GM21390 (cell line): ENCODE data around the gene NAB2.
"Not testable (repeated sequence)": the region's sequence is repeated elsewhere in the genome, so short reads cannot be mapped to it uniquely, and the experiment has no call there.

Experiments
- ATAC-seq: cut with Tn5 transposase; IDR thresholded peaks from one replicate; pipeline ENCODE4 v1.9.1; 2021; ENCODE audit not compliant: unreplicated experiment

Gene NAB2

DNA sequence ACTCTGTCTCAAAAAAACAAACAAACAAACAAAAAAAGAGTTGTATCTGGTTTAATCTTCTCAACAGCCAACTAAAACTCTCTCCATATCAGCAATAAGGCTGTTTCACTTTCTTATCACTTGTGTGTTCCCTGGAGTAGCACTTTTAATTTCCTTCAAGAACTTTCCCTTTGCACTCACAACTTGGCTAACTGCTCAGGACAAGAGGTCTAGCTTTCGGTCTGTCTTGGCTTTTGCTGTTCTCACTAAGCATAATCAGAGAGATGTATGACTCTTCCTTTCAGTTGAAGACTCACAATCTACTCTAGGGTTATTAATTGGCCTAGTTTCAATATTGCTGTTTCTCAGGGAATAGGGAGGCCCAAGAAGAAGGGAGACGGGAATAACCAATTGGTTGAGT is 22.7 kb upstream of the NAB2 start:
- no peak for ATAC-seq

DNA sequence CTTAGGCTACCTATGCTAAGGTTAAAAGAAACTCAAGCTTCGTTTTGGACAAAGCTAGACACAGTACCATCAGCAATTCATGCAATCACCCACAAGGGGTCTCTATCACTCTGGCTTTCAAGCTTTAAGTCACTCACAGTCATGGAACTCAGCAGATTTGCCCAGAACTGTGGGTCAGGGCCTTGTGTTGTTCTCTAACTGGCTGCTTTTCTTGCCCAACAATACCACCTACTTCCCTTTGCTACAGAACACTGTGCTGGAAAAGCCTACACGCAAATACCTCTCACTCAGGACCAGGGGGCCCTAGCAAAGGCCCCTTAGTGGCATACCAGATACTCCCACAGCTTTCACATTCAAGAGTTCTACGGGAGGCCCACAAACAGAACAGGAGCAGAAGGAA is 19.4 kb upstream of the NAB2 start:
- peak; percentile 75 for ATAC-seq

DNA sequence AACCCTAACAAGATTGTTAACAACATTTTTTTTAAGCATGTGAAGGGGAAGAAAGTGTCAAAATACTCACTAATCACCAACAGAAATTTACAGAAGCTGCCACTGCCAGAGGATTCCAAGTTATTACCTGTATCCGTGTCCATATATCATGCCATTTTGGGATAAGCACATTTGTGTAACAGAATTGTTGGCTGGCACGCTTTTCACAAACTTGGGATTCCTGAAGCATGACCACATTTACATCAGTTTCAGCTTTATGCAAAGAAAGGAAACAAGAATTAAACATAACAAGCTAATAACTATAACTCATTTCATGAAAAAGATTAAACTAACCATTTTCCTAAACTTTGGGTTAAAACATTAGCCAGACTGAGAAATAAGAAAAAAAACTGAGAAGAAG is 16.3 kb upstream of the NAB2 start:
- ATAC-seq: no peak

DNA sequence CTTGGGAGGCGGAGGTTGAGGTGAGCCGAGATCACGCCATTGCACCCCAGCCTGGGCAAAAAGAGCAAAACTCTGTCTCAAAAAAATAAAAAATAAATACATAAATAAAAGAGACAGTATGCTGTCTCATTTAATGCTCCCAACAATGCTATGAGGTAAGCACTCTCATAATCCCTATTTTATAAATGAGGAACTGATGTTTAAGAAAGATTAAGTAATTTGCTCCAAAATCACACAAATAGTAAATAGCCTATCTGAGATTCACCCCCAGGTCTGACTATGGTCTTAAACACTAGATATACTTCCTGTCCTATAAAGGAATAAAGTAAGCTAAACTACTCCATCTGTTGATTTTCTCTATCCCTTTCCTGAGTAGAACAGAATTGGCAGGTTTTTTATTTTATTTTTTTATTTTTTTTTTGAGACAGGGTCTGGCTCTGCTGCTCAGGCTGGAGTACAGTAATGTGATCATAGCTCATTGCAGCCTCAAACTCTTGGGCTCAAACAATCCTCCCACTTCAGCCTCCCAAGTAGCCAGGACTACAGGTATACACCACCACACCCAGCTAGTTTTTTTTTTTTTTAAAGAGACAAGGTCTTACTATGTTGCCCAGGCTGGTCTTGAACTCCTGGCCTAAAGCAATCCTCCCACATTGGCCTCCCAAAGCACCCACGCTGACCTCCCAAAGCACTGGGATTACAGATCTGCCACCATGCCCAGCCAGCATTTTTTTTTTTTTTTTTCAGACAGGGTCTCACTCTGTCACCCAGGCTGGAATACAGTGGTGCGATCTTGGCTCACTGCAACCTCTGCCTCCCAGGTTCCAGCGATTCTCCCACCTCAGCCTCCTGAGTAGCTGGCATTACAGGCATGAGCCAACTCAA is 15.1 kb upstream of the NAB2 start:
- ATAC-seq: not testable (repeated sequence)

DNA sequence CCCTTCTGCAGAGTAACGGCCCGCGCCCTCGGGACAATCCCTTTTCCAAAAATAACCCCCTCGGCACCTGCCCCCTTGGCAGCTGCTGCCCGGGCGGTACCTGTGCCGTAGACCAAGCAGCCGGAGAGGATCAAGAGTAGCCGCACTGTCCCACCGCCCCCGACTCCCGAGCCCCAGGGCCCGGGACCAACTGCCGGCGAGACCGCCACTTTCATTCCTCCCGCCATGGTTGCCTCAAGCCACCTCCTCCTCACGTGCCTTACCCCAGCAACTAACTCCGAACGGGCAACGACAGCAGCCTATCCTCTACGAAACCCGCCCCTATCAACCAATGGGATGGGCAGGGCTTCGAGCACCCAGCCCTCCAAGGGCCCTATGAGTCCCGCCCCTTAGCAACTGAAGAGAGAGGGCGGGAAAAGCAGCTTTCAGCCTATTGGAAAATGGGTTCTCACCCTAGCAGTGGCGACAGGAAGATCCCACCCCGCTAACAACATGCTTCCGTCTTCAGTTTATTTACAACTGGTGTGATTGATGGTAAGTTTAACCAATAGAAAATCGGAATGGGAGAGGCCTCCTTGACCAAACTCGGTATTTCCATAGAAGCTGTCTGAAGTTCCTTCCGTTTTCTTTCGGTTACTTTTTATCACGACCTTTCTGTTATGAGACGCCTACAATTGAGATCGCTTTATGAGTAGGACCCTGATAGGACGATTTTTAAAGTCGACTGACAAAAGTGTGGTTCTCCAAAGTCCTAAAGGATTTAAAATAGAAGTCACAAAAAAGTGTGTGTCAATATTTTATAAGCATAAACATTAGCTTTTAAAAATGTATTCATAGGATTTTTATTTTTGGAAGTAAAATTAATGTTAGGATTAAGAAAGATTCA is 10.2 kb upstream of the NAB2 start, which contains the start of gene NEMP1:
TSS of gene NEMP1 (minus strand) at position 273 of the 886 bp plus-strand sequence. CDS start at position 227, 46 bp downstream.
- ATAC-seq: peak; percentile 96

DNA sequence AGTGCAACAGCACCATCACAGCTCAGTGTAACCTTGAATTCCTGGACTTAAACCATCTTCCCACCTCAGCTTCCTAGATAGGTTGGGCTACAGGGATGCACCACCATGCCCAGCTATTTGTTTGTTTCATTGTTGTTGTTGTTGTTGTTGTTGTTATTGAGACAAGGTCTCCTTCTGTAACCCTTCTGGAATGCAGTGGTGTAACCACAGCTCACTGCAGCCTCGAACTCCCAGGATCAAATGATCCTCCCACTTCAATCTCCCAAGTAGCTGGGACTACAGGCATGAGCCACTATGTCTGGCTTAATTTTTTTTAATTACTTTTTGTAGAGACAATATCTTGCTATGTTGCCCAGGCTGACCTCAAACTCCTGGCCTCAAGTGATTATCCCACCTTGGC is 9.1 kb upstream of the NAB2 start:
- no peak for ATAC-seq

DNA sequence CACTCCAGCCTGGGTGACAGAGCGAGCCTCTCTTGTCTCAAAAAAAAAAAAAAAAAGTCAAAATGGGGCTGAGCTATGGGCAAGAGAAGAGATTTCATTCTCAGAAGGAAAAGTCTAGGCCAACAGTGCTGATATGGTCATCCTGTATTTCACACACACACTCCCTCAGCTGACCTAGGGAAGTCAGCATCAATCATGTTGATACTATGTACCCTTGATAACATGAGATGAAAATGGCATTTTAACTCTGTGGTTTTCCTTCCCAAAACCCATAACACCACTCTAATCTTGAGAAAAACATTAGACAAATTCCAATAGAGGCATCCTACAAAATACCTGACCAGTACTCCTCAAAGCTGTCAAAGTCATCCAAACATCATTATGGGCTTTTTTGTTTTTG is 8.1 kb upstream of the NAB2 start:
- ATAC-seq: no peak

DNA sequence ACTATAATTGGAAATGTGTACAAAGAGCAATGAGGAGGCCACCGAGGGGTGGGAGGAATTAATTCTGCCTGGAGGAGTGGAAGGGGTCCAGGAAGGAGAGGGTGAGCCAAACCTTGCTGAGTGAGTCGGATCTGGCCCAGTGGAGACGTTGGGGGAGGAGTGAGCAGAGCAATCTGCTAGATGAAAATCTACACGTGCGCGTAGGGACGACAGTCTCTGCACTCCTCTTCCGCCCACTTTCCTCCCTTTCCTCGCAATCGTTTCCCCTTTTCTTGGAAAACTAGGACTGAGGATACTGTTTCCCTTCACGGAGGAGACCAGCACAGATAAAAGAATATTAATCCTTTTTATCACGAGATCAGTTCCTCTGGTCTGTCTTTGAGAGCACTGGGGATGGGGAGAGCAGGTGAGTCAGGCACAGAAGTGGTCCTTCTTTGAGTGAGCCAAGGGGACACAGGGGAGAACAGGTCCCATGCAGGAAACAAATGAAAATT is 2.9 kb upstream of the NAB2 start:
- no peak for ATAC-seq

DNA sequence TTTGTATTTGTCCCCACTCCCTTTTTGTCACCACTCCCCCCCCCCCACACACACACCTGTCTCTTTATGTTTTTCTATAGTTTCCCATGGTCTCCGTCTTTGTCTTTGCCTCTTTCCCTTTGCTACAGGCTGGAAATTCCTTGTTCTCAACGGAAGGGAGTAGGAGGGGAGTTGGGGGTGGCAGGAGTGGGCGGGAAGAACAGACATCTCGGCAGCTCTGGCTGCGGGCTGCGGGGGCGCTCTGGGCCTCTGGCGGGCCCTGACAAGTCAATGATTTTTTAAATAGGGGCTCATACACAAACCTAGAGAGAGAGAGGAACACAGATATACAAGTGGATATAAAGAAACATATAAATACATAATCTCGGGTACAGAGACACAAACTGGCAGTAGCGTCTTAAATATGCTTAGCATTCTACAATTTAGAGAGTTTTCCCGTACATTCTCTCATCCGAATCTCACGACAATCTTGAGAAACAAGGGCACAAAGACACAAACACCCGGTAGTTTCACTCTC is 2.4 kb upstream of the NAB2 start:
- ATAC-seq: no peak

DNA sequence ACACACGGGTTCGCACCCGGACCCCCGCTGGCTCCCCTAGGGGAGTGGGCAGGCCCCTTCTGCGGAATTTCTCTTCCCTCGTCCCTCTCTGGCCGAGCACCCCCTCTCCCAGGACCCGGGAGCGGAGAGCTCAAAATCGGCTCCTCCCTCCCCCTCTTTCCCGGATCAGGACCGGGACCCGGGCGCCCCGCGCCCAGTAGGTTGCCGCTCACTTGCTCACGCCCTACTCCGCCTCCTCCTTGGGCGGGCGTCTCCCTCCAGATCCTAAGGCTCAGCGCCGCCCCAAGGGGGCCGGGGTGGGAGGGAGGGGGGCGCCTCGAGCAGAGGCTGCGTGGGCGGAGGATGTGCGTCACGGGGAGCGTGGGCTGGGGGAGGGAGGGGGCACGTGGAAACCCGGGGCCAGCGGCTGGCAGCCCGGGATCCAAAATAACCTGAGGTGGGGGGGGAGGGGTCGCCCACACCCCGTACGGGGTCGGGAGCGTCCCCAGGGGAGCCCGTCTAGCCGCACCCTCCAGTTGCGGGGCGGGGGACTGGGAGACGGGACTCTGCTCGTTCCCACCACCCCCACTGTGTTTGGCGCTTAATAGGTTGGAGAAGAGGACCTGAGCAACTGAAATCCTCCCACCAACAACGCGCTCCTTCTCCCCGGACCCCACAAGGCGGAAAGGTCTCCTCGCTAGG is 1.8 kb upstream of the NAB2 start:
- peak; percentile 28 for ATAC-seq

DNA sequence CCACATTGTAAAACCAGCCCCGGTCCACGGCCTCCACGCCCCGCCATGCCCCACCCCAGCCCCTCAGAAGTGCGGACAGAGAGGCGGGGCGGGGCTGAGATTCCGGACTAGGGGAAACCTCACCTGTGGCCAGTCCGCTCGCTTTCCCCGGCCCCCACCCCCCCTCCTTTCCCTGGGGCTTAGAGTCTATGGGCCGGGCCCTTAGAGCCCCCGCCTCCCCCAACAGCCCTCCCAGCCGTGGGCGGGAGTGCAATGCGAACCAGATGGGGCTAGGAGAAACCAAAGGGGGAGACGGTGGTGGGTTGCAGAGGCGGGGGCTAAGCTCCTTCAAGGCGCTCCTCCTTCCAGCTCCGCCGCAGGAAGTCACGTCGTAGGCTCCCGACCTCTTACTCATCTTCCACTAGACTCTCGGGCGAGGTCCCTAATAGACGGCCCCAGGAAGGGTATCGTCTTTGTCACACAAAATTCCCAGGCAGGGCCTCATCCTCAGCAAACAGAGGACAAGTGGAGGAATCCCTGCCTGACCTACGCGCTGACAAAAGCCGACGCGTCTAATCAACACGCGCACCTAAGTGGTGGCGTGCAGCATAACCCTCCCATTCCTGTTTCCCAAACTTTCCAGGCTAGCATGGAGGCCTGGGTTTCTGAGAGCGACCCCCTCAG is 1.1 kb upstream of the NAB2 start:
- peak; percentile 28 for ATAC-seq

DNA sequence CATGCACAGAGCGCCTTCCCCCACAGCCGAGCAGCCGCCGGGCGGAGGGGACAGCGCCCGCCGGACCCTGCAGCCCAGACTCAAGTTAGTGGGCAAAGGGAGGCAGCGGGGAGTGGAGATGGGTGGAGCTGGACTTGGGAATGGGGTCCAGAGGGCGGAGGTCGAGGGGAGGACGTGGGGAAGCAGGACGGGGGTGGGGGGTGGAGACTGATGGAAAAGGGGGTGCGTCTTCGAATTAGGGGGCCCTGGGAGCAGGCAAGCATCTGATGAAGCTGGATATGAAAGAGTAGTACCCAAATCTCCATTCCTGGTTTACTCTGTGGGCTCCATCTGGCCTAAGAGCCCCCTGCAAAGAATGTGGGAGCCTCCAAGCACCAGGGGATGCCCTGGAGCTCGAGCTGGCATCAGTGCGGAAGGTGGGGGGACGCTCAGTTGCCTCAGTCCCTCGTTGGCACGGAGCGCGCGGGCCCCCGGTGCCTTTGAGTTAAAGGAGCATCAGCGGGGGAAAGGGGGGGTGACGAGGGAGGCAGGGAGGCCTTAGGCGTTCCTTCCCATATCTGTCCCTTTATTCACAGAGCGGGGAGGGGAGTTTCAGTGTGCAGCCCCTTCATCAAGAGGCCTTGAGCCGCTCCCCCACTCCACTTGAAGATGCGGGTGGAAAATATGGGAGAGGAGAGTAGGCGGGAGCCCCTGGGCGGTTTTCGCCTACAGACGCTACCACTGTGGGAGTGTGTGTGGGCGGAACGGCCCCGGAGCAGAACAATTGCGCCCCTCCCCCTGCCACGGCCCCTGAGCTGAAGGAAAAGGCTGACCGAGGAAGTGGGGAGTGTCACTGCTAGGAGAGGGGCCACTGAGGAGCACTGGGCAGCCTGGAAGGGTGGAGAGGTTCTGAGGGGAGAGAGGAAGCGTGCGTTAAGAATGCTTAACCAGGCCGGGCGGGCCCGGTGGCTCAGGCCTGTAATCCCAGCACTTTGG is 644 bp downstream of the NAB2 start:
- no peak for ATAC-seq

DNA sequence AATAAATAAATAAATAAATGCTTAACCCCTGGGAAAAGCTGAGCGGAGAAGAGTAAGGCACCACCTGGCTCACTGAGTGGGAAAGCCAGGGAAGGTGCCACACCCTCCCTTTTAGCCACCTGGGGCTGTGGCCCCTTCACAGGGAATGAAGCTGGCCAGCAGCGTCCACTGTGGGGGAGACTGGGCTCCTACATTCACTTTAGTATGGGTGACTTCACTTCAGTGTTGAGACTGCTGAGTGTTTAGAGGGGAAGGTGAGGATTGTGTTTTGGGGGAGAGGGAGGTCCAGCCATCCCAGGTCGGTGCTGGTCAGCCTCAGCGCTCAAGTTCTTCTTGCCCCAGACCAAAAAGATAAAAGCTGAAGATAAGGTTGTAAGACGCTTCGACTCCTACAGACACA is 1.6 kb downstream of the NAB2 start:
- no peak for ATAC-seq

DNA sequence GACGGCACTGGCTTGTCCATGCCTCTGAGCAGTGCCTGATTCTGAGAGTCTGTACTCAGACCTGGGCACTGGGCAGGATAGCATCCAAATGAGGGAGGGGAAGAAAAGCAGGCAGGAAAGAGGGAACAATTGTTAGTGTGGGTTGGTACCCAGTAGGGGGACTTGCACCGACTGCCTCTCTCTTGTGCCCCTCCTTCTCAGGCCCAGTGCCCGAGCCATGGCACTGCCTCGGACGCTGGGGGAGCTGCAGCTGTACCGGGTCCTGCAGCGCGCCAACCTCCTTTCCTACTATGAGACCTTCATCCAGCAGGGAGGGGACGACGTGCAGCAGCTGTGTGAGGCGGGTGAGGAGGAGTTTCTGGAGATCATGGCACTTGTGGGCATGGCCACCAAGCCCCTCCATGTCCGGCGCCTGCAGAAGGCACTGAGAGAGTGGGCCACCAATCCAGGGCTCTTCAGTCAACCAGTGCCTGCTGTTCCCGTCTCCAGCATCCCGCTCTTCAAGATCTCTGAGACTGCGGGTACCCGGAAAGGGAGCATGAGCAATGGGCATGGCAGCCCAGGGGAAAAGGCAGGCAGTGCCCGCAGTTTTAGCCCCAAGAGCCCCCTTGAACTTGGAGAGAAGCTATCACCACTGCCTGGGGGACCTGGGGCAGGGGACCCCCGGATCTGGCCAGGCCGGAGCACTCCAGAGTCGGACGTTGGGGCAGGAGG is 2.2 kb downstream of the NAB2 start:
- no peak for ATAC-seq

DNA sequence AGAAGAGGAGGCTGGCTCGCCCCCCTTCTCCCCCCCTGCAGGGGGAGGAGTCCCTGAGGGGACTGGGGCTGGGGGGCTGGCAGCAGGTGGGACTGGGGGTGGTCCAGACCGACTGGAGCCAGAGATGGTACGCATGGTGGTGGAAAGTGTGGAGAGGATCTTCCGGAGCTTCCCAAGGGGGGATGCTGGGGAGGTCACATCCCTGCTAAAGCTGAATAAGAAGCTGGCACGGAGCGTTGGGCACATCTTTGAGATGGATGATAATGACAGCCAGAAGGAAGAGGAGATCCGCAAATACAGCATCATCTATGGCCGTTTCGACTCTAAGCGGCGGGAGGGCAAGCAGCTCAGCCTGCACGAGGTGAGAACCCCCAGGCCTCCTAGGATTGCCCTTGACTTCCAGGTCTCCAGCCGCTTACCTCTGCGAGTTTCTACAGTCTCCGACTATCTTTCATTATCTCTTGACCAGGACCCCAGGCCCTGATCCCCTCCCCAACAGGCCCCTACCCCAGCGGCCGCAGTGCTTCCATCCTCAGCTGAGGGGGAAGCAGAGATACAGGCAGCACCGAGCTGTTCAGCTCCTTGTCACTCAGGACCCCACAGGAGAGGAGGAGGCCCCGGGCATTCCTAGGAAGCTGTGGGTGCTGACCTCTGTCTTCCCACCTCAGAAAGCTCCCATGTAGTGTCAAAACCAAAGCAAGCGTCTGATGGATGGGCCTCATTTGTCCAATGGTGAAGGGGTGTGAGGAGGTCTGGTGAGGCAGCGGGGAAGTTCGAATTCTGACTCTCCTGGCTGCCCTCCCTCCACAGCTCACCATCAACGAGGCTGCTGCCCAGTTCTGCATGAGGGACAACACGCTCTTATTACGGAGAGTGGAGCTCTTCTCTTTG is 3.0 kb downstream of the NAB2 start:
- ATAC-seq: no peak

DNA sequence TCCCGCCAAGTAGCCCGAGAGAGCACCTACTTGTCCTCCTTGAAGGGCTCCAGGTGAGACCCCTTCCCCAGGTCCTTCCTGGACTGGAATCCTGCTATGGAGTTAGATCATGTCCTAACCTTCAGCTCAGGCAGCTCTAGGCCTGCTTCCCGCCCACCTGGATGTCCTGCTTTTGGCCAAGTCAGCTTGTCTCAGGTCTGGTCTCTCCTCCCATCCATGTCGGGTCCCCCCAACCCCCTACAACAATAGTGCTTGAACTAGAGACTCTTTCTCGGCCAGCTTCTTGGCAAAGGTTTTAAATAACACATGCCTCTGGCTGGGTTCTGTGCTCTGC is 3.6 kb downstream of the NAB2 start:
- no peak for ATAC-seq

DNA sequence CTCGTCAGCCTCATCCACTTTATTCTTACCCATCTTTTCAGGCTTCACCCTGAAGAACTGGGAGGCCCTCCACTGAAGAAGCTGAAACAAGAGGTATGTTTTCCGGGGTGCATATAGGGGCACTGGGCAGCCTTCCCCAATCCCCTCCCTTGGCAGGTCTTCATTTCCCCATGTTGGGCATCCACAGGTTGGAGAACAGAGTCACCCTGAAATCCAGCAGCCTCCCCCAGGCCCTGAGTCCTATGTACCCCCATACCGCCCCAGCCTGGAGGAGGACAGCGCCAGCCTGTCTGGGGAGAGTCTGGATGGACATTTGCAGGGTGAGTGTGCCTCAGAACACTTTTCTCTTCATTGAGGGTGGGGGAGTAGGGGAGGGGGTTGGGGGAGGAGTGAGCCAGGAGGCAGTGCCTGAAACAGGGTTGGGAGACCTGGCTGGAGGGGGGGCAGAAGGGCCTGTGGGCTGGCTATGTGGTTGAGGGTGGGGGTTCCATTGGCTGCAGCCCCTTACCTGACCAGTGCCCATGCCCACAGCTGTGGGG is 4.0 kb downstream of the NAB2 start:
- ATAC-seq: no peak
